SU-DHL-6 (cell line): ENCODE data around the gene ADGRB3.

Experiments used
- CTCF ChIP-seq: fragments of 200-600 bp; sonication (generic); IDR thresholded peaks from one replicate; pipeline ENCODE4 v1.5.1; 2017; ENCODE audit warnings: antibody characterized with exemption, mild to moderate bottlenecking, low read length, moderate library complexity; ENCODE audit not compliant: insufficient read depth, poor library complexity, severe bottlenecking
- EZH2phosphoT487 ChIP-seq: fragments of 200-600 bp; sonication (generic), shearing (Covaris generic); conservative IDR thresholded peaks from 2 replicates; pipeline ENCODE4 v1.6.1; 2018; ENCODE audit warnings: mild to moderate bottlenecking, antibody characterized with exemption, low read length, moderate library complexity, mixed read lengths

- TF ChIP-seq CTCF: no peak
- TF ChIP-seq EZH2phosphoT487: no peak
These were observed 597.9 kb downstream of the ADGRB3 start for GRCh38 chr6:69232911-69233448.
